Left lung (tissue), 10 donors: ENCODE measurements around the gene SLC26A11. TPM values are rescaled to one million over a fixed set of nuclear protein-coding genes. Genes with fewer than 3 reads are reported as not detected.

Experiments used
- ATAC-seq: fragments of 200-7000 bp; cut with Tn5 transposase; one replicate; pipeline ENCODE4 v1.9.1; 2020; ENCODE audit warnings: moderate library complexity
- DNase-seq, 4 donors: peaks; one replicate each; pipeline ENCODE4 v3.0.0-alpha.2; 2013 to 2020
- H3K27ac ChIP-seq, 2 donors: fragments of 200-600 bp; sonication (generic) in 1 of 2; one replicate each; pipeline versions ENCODE4 v1.5.0 to v1.8.0; 2020 to 2021
- H3K27me3 ChIP-seq, 2 donors: fragments of 200-600 bp; sonication (generic) in 1 of 2; one replicate each; pipeline versions ENCODE4 v1.5.0 to v1.8.0; 2020 to 2021
- H3K36me3 ChIP-seq, 2 donors: fragments of 200-600 bp; sonication (generic) in 1 of 2; one replicate each; pipeline versions ENCODE4 v1.5.0 to v1.8.0; 2020 to 2021
- H3K4me1 ChIP-seq, 2 donors: fragments of 200-600 bp; one replicate each; pipeline ENCODE4 v1.8.0; 2021
- H3K4me3 ChIP-seq, 2 donors: fragments of 200-600 bp; sonication (generic) in 1 of 2; one replicate each; pipeline versions ENCODE4 v1.5.0 to v1.8.0; 2020 to 2021; ENCODE audit warnings: mild to moderate bottlenecking in 1 of 2
- H3K9me3 ChIP-seq, 2 donors: fragments of 200-600 bp; sonication (generic) in 1 of 2; one replicate each; pipeline versions ENCODE4 v1.5.0 to v1.8.0; 2020 to 2021
- intact Hi-C, 2 donors: fragments of 100-400 bp; cut with DNase I; formaldehyde crosslinking; loops; one replicate each; pipeline versions ENCODE4 v1.11.2 to v1.14.2; 2022
- polyA plus RNA-seq, 6 donors: library from polyadenylated mRNA; unstranded; fragments of 120-200 nt; gene quantifications; one replicate each; pipeline ENCODE4 v1.2.1, GENCODE V29; 2013; ENCODE audit not compliant: insufficient read length in 6 of 6
- total RNA-seq, 2 donors: library from RNA; stranded (reverse); fragmentation: NEBNext Ultra II Directional; extraction: Animal tissue kit (Norgen Biotek cat#: 25700); gene quantifications; one replicate each; pipeline ENCODE4 v1.2.1, GENCODE V29; 2021
- TF ChIP-seq, protein P1 (sequence below), 2 donors: fragments of 200-600 bp; sonication (generic) in 1 of 2; IDR thresholded peaks; one replicate each; pipeline versions ENCODE4 v1.5.0 to v1.8.0; 2021; ENCODE audit warnings: antibody characterized with exemption in 2 of 2
- donor health status: DM: no; HTN: yes; CAD: no.
- donor health status: DM: no; HTN: no; CAD: no.

Gene SLC26A11
- total and polyA plus RNA-seq, 8 donors, result 22.3 to 36.0 (median 24.6) TPM

GRCh38 chr17:80289616-80290015 lies 69.4 kb downstream of the SLC26A11 start:
- peaks cover 0 to 33% of the 10 kb centered on the region in 2 donors for H3K4me1 ChIP-seq
- DNase-seq (no peak), ATAC-seq (no peak)
- H3K9me3 ChIP-seq, result no peaks in the 10 kb centered on the region
- H3K36me3 ChIP-seq, result peaks cover 0 to 97% of the 10 kb centered on the region in 2 donors
- TF ChIP-seq, protein P1, sequence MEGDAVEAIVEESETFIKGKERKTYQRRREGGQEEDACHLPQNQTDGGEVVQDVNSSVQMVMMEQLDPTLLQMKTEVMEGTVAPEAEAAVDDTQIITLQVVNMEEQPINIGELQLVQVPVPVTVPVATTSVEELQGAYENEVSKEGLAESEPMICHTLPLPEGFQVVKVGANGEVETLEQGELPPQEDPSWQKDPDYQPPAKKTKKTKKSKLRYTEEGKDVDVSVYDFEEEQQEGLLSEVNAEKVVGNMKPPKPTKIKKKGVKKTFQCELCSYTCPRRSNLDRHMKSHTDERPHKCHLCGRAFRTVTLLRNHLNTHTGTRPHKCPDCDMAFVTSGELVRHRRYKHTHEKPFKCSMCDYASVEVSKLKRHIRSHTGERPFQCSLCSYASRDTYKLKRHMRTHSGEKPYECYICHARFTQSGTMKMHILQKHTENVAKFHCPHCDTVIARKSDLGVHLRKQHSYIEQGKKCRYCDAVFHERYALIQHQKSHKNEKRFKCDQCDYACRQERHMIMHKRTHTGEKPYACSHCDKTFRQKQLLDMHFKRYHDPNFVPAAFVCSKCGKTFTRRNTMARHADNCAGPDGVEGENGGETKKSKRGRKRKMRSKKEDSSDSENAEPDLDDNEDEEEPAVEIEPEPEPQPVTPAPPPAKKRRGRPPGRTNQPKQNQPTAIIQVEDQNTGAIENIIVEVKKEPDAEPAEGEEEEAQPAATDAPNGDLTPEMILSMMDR (IDR thresholded peaks at IDR 0.05), result no peak
- intact Hi-C loops, result no loop called here
- no peak overlapping the region for H3K4me3 ChIP-seq
- H3K27ac ChIP-seq, result no peak overlapping the region
- H3K27me3 ChIP-seq, result no peaks in the 10 kb centered on the region

DNA sequence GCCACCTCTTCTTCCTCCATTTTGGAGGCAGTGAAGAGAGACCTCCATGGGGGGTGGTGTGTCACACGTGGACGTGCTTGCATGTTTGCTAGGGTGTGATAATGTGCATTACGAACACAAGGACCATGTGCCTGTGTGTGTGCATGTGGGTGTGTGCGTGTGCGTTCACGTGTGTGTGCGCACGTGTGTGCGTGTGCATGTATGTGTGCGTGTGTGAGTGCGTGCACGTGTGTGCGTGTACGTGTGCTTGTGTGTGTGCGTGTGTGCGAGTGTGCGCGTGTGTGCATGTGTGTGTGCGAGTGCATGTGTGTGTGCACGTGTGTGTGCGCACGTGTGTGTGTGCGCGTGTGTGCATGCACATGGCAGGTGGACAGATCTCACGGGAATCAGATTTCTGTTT lies 69.9 kb downstream of the SLC26A11 start:
- Histone ChIP-seq H3K4me3 (no peak overlapping the region), H3K4me1 (peaks cover 0 to 28% of the 10 kb centered on the region in 2 donors), H3K27me3 (no peaks in the 10 kb centered on the region), H3K36me3 (peaks cover 0 to 97% of the 10 kb centered on the region in 2 donors), H3K9me3 (no peaks in the 10 kb centered on the region), H3K27ac (no peak overlapping the region)
- intact Hi-C loops, result no loop called here
- ATAC-seq (no peak), DNase-seq (no peak)
- TF ChIP-seq, protein P1 (IDR thresholded peaks at IDR 0.05), result no peak

DNA sequence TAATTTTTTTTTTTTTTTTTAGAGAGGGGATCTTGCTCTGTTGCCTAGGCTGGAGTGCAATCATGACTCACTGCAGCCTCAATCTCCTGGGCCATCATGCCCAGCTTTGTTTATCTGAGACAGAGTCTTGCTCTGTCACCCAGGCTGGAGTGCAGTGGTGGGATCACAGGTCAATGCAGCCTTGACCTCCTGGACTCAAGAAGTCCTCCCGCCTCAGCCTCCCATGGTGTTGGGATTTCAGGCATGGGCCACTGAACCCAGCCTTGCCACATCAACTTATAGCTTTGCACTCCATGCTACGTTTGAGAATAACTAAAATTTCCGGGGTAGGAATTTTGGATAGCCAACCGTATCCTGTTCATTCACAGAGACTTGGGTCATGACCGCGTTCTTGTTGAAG lies 71.0 kb downstream of the SLC26A11 start:
- Histone ChIP-seq H3K27me3 (no peaks in the 10 kb centered on the region), H3K36me3 (peaks cover 0 to 99% of the 10 kb centered on the region in 2 donors), H3K9me3 (no peaks in the 10 kb centered on the region), H3K4me3 (no peak overlapping the region), H3K27ac (no peak overlapping the region), H3K4me1 (peaks cover 0 to 17% of the 10 kb centered on the region in 2 donors)
- intact Hi-C loops, result no loop called here
- no peak for ATAC-seq
- TF ChIP-seq, protein P1 (IDR thresholded peaks at IDR 0.05), result no peak
- DNase-seq, result no peak

DNA sequence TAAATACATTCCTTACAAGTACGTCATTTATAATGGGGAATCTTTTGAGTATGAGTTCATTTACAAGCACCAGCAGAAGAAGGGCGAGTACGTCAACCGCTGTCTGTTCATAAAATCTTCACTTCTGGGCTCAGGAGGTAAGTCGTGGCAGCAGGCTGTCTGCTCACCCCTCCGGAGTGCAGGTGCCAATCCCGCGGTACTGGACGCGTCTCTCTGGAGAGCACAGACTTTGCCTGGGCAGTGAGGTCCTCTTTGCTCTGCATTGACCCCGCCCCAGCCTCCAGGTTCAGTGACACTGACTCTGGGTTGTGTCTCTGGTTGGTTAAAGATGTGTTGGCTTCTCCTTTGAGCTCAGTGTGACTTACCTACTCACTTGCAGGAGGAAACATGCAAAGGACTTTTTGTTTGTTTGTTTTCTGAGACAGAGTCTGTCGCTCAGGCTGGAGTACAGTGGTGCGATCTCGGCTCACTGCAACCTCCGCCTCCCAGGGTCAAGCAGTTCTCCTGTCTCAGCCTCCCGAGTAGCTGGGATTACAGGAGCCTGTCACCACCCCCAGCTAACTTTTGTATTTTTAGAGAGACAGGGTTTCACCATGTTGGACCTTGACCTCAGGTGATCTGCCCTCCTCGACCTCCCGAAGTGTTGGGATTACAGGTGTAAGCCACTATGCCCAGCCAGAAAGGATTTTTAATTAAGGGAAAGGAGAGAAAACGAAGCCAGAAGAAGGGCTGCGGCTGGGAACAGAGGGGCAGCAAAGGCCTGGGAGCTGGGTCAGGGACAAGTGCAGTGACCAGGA lies 71.7 kb downstream of the SLC26A11 start:
- Histone ChIP-seq H3K36me3 (peaks cover 0 to 99% of the 10 kb centered on the region in 2 donors), H3K4me1 (peaks cover 0 to 10% of the 10 kb centered on the region in 2 donors), H3K27me3 (no peaks in the 10 kb centered on the region), H3K27ac (no peak overlapping the region), H3K9me3 (no peaks in the 10 kb centered on the region), H3K4me3 (no peak overlapping the region)
- TF ChIP-seq, protein P1 (IDR thresholded peaks at IDR 0.05), result no peak
- no peak for ATAC-seq
- DNase-seq, result no peak
- intact Hi-C loops, result no loop called here

- Histone ChIP-seq H3K9me3 (no peaks in the 10 kb centered on the region), H3K4me1 (peaks cover 0 to 4% of the 10 kb centered on the region in 2 donors), H3K27me3 (no peaks in the 10 kb centered on the region), H3K27ac (no peak overlapping the region), H3K36me3 (peaks cover 0 to 100% of the 10 kb centered on the region in 2 donors), H3K4me3 (no peak overlapping the region)
- no peak for ATAC-seq
- intact Hi-C loops, result no loop called here
- TF ChIP-seq, protein P1 (IDR thresholded peaks at IDR 0.05), result no peak
- no peak for DNase-seq
Measured at GRCh38 chr17:80292521-80292971, 72.3 kb downstream of the SLC26A11 start.
